GM12801 (cell line): ENCODE results near the gene GPR137.

Source experiments
- CTCF ChIP-seq: IDR thresholded peaks from one replicate; pipeline ENCODE4 v1.5.1; 2011; ENCODE audit warnings: control low read depth; ENCODE audit not compliant: insufficient read length; ENCODE audit errors: extremely low read depth

Gene GPR137

DNA sequence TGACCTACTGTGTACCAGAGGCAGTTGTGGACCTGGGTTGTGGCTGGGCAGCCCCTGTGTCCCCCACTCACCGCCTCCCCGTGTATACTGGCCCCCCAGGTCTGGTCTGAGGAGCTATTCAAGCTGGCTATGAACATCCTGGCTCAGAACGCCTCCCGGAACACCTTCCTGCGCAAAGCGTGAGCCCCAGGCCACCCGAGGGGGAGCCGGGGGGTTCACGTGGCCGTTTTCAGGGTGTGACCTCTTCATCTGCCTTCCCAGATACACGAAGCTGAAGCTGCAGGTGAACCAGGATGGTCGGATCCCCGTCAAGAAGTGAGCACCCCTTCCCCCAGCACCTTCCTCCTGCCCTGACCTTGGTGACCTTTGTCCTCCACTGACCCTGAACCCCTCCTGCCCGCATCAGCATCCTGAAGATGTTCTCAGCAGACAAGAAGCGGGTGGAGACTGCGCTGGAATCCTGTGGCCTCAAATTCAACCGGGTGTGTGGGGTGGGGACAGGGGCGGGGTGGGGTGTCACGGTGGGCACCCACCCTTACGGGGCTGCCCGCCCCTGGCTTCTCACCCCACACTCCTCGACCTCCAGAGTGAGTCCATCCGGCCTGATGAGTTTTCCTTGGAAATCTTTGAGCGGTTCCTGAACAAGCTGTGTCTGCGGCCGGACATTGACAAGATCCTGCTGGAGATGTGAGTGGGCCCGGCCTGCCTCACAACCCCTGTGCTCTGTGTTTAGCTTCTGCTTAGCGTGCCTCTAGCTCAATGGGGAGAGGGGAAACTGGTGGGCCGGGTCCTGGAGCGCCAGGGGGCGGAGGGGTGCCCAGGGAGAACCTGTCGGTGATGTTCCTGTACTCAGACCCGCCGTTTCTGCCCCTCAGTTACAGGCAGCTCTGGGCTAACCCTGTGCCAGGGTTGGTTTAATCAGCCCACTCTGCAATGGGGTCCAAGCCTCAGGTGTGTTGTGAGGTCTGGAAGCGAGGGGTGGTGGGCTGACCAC lies 30.2 kb upstream of the GPR137 start:
- no peak for TF ChIP-seq CTCF

GRCh38 chr11:64256300-64256699 lies 29.3 kb upstream of the GPR137 start:
- TF ChIP-seq CTCF, result no peak

GRCh38 chr11:64258356-64258755 lies 27.3 kb upstream of the GPR137 start:
- no peak for TF ChIP-seq CTCF

GRCh38 chr11:64258946-64259532 lies 26.6 kb upstream of the GPR137 start:
- TF ChIP-seq CTCF, result no peak

GRCh38 chr11:64259533-64260067 lies 26.0 kb upstream of the GPR137 start:
- no peak for TF ChIP-seq CTCF

- no peak for TF ChIP-seq CTCF
Measured at GRCh38 chr11:64260147-64260708, 25.4 kb upstream of the GPR137 start.

DNA sequence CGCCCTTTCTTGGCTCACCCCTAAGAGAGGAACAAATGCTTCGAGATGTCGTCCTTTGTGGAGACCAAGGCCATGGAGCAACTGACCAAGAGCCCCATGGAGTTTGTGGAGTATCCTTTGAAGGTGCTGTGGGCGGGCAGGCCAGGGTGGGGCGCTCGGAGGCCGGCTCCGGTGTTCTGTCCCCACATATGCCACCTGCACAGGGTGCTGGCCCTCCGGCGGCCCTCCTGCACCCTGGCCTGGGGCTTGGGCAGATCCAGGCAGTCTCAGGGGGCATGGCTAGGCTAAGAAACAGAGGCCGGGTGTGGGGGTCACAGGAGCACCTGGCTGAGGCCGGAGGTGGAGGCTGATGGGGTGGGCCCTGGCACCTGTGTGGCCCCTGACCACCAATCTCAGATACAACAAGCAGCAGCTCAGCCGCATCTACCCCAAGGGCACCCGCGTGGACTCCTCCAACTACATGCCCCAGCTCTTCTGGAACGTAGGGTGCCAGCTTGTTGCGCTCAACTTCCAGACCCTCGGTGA lies 24.0 kb upstream of the GPR137 start:
- TF ChIP-seq CTCF, result no peak
